MM.1S (cell line): ENCODE measurements around the gene TMEM175.
"Not testable (repeated sequence)": the region's sequence is repeated elsewhere in the genome, so short reads cannot be mapped to it uniquely, and the experiment has no call there.

Experiments used
- DNase-seq: peaks from one replicate; pipeline ENCODE4 v3.0.0-alpha.2; 2015
- H2AFZ ChIP-seq: fragments of 300-600 bp; sonication (generic); 2 replicates; pipeline ENCODE4 v1.6.0; 2016; ENCODE audit warnings: antibody characterized with exemption, low read length
- H3F3A ChIP-seq: fragments of 300-600 bp; sonication (generic); 2 replicates; pipeline ENCODE4 v1.6.1; 2016; ENCODE audit warnings: mild to moderate bottlenecking, antibody characterized with exemption, low read length, moderate library complexity, mixed read lengths; ENCODE audit not compliant: insufficient read depth
- H3K27ac ChIP-seq: fragments of 300-600 bp; sonication (generic); 2 replicates; pipeline ENCODE4 v1.5.1; 2016; ENCODE audit warnings: mild to moderate bottlenecking, low read length
- H3K27me3 ChIP-seq: fragments of 300-600 bp; sonication (generic); replicated peaks from 2 replicates; pipeline ENCODE4 v1.6.0; 2016; ENCODE audit warnings: low read length; ENCODE audit not compliant: insufficient read depth
- H3K36me3 ChIP-seq: fragments of 300-600 bp; sonication (generic); replicated peaks from 2 replicates; pipeline ENCODE4 v1.6.1; 2016; ENCODE audit warnings: mild to moderate bottlenecking, low read length, mixed read lengths; ENCODE audit not compliant: insufficient read depth
- H3K4me1 ChIP-seq: fragments of 300-600 bp; sonication (generic); 2 replicates; pipeline ENCODE4 v1.6.1; 2016; ENCODE audit warnings: low read length, mixed read lengths
- H3K4me2 ChIP-seq: fragments of 300-600 bp; sonication (generic); 2 replicates; pipeline ENCODE4 v1.6.0; 2016; ENCODE audit warnings: low read depth, low read length
- H3K4me3 ChIP-seq: fragments of 300-600 bp; sonication (generic); 2 replicates; pipeline ENCODE4 v1.5.1; 2016; ENCODE audit warnings: low read length, mixed read lengths
- H3K79me2 ChIP-seq: fragments of 300-600 bp; sonication (generic); 2 replicates; pipeline ENCODE4 v1.6.1; 2016; ENCODE audit warnings: mixed run types, low read length, mixed read lengths
- H3K9ac ChIP-seq: fragments of 300-600 bp; sonication (generic); 2 replicates; pipeline ENCODE4 v1.6.1; 2016; ENCODE audit warnings: low read length, mixed read lengths
- H3K9me2 ChIP-seq: fragments of 300-600 bp; sonication (generic); replicated peaks from 2 replicates; pipeline ENCODE4 v1.6.1; 2016; ENCODE audit warnings: mild to moderate bottlenecking, low read length, mixed read lengths; ENCODE audit not compliant: insufficient read depth
- H3K9me3 ChIP-seq: fragments of 300-600 bp; sonication (generic); replicated peaks from 2 replicates; pipeline ENCODE4 v1.6.1; 2016; ENCODE audit warnings: mild to moderate bottlenecking, low read length, mixed read lengths; ENCODE audit not compliant: insufficient read depth
- H4K20me1 ChIP-seq: fragments of 300-600 bp; sonication (generic); 2 replicates; pipeline ENCODE4 v1.6.1; 2016; ENCODE audit warnings: mild to moderate bottlenecking, low read length, moderate library complexity, mixed read lengths; ENCODE audit not compliant: insufficient read depth
- EZH2 ChIP-seq: fragments of 300-600 bp; sonication (generic); optimal IDR thresholded peaks from 2 replicates; pipeline ENCODE3; 2017; ENCODE audit warnings: low read depth, mild to moderate bottlenecking, antibody characterized with exemption, low read length, mixed read lengths
- EZH2phosphoT487 ChIP-seq: fragments of 300-600 bp; sonication (generic); IDR thresholded peaks from 2 replicates; pipeline ENCODE4 v1.6.1; 2018; ENCODE audit warnings: antibody characterized with exemption, low read length
- TF ChIP-seq, protein P1 (sequence below): fragments of 300-600 bp; sonication (generic); IDR thresholded peaks from 2 replicates; pipeline ENCODE4 v1.5.1; 2016; ENCODE audit warnings: antibody characterized with exemption, low read length, mixed read lengths

TMEM175 gene

GRCh38 chr4:972651-973424, 40.6 kb downstream of the TMEM175 start:
- Histone ChIP-seq H3K27ac (no peak overlapping the region), H3K9me3 (no peaks in the 10 kb centered on the region), H2AFZ (no peak overlapping the region), H3K27me3 (no peaks in the 10 kb centered on the region), H4K20me1 (no peaks in the 10 kb centered on the region), H3K9ac (no peak overlapping the region), H3F3A (no peaks in the 10 kb centered on the region), H3K4me1 (no peaks in the 10 kb centered on the region), H3K4me3 (no peak overlapping the region), H3K36me3 (no peaks in the 10 kb centered on the region), H3K9me2 (no peaks in the 10 kb centered on the region), H3K4me2 (no peak overlapping the region), H3K79me2 (no peaks in the 10 kb centered on the region)
- no peak for TF ChIP-seq EZH2phosphoT487
- TF ChIP-seq, protein P1, sequence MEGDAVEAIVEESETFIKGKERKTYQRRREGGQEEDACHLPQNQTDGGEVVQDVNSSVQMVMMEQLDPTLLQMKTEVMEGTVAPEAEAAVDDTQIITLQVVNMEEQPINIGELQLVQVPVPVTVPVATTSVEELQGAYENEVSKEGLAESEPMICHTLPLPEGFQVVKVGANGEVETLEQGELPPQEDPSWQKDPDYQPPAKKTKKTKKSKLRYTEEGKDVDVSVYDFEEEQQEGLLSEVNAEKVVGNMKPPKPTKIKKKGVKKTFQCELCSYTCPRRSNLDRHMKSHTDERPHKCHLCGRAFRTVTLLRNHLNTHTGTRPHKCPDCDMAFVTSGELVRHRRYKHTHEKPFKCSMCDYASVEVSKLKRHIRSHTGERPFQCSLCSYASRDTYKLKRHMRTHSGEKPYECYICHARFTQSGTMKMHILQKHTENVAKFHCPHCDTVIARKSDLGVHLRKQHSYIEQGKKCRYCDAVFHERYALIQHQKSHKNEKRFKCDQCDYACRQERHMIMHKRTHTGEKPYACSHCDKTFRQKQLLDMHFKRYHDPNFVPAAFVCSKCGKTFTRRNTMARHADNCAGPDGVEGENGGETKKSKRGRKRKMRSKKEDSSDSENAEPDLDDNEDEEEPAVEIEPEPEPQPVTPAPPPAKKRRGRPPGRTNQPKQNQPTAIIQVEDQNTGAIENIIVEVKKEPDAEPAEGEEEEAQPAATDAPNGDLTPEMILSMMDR, result no peak
- no peak for TF ChIP-seq EZH2
- DNase-seq, result no peak

DNA sequence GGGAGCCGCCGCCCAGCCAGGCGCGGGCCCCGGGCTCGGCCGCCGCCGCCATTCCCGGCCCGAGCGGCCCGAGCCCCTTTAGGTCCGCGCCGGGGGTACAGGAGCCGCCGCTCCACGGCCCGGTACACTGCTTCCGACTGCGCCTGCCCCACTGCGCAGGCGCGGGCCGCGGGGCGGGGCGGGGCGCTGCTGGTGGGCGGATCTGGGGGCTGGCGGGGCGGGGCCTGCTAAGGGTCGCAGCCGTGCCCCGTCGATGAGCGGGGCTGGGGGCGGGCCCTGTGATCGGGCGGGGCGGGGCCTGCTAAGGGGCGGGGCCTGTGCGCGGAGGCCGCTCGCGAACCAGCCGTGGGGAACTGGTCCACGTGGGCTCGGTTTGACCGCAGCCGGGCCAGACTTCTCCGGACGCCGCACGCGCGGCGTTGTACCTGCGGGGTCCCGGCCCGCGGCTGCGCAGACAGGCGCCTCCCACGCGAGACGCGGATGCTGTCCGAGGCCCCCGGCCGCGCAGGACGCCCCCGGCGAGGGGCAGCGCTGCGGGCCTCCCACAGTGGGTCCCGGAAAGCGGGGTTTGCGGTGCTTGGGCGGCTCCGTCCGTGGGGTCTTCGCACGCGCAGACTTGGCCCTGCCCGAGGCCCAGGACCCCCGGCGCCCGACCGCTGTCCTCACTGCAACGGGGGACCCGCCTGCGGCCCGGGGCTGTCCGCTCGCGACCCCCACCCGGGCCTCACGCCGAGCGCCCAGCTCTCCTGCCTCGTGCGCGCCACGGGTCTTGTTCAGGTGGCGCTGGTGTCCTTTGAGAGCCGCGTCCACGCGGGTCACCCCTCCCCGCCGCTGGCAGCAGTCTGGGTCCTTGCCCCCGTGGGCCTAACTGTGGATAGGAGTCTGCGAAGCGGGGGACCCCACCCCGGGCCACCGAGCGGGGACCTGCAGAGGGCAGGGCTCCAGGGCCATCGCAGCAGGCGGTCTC, 41.5 kb downstream of the TMEM175 start, which contains the start of gene DGKQ:
Gene DGKQ (minus strand): TSS at position 139 of the 967 bp plus-strand sequence. CDS start 87 bp downstream, at position 52.
- no peak for DNase-seq
- Histone ChIP-seq H3K4me3 (no peak within 1 kb of the TSS), H4K20me1 (no peaks in the 10 kb centered on the region), H3K4me2 (no peak within 1 kb of the TSS), H3K4me1 (no peaks in the 10 kb centered on the region), H3F3A (no peaks in the 10 kb centered on the region), H3K27ac (no peak within 1 kb of the TSS), H3K36me3 (no peaks in the 10 kb centered on the region), H2AFZ (no peak within 1 kb of the TSS), H3K9ac (no peak within 1 kb of the TSS), H3K27me3 (no peaks in the 10 kb centered on the region), H3K9me3 (no peaks in the 10 kb centered on the region), H3K9me2 (no peaks in the 10 kb centered on the region), H3K79me2 (no peaks in the 10 kb centered on the region)
- TF ChIP-seq EZH2, result no peak
- TF ChIP-seq EZH2phosphoT487, result no peak
- TF ChIP-seq, protein P1, result no peak

GRCh38 chr4:974668-975067, 42.4 kb downstream of the TMEM175 start:
- Histone ChIP-seq H3F3A (no peaks in the 10 kb centered on the region), H2AFZ (no peak overlapping the region), H3K9me2 (no peaks in the 10 kb centered on the region), H3K4me1 (no peaks in the 10 kb centered on the region), H3K9ac (no peak overlapping the region), H3K4me3 (no peak overlapping the region), H3K27me3 (no peaks in the 10 kb centered on the region), H3K79me2 (no peaks in the 10 kb centered on the region), H3K36me3 (no peaks in the 10 kb centered on the region), H3K4me2 (no peak overlapping the region), H3K27ac (no peak overlapping the region), H4K20me1 (no peaks in the 10 kb centered on the region), H3K9me3 (no peaks in the 10 kb centered on the region)
- no peak for TF ChIP-seq EZH2
- TF ChIP-seq, protein P1, result no peak
- TF ChIP-seq EZH2phosphoT487, result no peak
- DNase-seq, result no peak

DNA sequence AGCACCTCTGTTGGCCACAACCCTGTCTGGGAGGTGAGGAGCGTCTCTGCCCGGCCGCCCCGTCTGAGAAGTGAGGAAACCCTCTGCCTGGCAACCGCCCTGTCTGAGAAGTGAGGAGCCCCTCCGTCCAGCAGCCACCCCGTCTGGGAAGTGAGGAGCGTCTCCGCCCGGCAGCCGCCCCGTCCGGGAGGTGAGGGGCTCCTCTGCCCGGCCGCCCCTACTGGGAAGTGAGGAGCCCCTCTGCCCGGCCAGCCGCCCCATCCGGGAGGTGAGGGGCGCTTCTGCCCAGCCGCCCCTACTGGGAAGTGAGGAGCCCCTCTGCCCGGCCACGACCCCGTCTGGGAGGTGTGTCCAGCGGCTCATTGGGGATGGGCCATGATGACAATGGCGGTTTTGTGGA, 43.8 kb downstream of the TMEM175 start:
- not testable (repeated sequence) for H3K27ac ChIP-seq, H3K9me2 ChIP-seq, H3K27me3 ChIP-seq, H3K9me3 ChIP-seq, H4K20me1 ChIP-seq, H3K4me1 ChIP-seq, DNase-seq, H3K79me2 ChIP-seq, H3F3A ChIP-seq, H3K36me3 ChIP-seq, H3K4me2 ChIP-seq, H3K9ac ChIP-seq, H2AFZ ChIP-seq, H3K4me3 ChIP-seq
